ENCODE data around the gene PDX1. TPM values are rescaled to one million over a fixed set of nuclear protein-coding genes. Genes with fewer than 3 reads are reported as not detected.
"Not testable (repeated sequence)": the region's sequence is repeated elsewhere in the genome, so short reads cannot be mapped to it uniquely, and the experiment has no call there.

PDX1 gene
- polyA plus RNA-seq, 1 donor from 2014 or later = not detected

DNA sequence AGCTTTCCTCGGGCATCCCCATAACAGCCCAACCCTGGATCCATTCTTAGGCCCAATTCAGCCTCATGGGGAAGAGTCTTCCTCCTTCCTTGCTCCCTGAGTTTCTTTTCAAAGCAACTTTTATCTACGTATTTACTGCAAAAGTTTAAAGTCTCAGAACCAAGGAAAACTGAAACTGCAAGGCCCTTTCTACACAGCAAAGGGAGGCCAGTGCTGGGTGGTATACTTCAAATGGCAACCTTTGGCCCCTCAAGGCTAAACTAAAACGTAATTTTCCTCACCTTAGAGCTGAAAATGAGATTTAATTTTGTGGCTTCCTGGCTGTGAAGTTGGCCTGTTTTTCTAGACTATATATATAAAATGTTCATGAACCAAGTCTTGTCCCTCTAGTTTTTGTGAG, 43.7 kb downstream of the PDX1 start:
- Histone ChIP-seq H3K9me2 (ENCODE audit: insufficient read depth, low read length) (no peaks in the 10 kb centered on the region), H2AFZ (ENCODE audit: low read depth, low read length) (no peak overlapping the region), H3F3A (ENCODE audit: insufficient read depth, low read length, poor library complexity, severe bottlenecking) (no peaks in the 10 kb centered on the region), H4K20me1 (ENCODE audit: insufficient read depth) (no peaks in the 10 kb centered on the region), H3K36me3 (ENCODE audit: insufficient read depth, low read length) (no peaks in the 10 kb centered on the region), H3K9ac (ENCODE audit: low read length) (no peak overlapping the region), H3K4me3 (ENCODE audit: low read length) (no peak overlapping the region), H3K27ac (ENCODE audit: low read length) (no peak overlapping the region), H3K27me3 (ENCODE audit: insufficient read depth, low read depth, low read length) (peaks cover 100% of the 10 kb centered on the region), H3K79me2 (replicated peaks; ENCODE audit: insufficient read depth, low read length) (no peaks in the 10 kb centered on the region), H3K4me2 (ENCODE audit: low read length) (no peak overlapping the region), H3K9me3 (ENCODE audit: low read length) (no peaks in the 10 kb centered on the region)
- no peak for TF ChIP-seq TAF1 (IDR thresholded peaks at IDR 0.05; ENCODE audit: low read depth)
- TF ChIP-seq EP300 (conservative IDR thresholded peaks at IDR 0.05; ENCODE audit: poor library complexity, severe bottlenecking) = no peak
- TF ChIP-seq RAD21 (conservative IDR thresholded peaks at IDR 0.05) = no peak
- TF ChIP-seq, protein P1, sequence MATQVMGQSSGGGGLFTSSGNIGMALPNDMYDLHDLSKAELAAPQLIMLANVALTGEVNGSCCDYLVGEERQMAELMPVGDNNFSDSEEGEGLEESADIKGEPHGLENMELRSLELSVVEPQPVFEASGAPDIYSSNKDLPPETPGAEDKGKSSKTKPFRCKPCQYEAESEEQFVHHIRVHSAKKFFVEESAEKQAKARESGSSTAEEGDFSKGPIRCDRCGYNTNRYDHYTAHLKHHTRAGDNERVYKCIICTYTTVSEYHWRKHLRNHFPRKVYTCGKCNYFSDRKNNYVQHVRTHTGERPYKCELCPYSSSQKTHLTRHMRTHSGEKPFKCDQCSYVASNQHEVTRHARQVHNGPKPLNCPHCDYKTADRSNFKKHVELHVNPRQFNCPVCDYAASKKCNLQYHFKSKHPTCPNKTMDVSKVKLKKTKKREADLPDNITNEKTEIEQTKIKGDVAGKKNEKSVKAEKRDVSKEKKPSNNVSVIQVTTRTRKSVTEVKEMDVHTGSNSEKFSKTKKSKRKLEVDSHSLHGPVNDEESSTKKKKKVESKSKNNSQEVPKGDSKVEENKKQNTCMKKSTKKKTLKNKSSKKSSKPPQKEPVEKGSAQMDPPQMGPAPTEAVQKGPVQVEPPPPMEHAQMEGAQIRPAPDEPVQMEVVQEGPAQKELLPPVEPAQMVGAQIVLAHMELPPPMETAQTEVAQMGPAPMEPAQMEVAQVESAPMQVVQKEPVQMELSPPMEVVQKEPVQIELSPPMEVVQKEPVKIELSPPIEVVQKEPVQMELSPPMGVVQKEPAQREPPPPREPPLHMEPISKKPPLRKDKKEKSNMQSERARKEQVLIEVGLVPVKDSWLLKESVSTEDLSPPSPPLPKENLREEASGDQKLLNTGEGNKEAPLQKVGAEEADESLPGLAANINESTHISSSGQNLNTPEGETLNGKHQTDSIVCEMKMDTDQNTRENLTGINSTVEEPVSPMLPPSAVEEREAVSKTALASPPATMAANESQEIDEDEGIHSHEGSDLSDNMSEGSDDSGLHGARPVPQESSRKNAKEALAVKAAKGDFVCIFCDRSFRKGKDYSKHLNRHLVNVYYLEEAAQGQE (IDR thresholded peaks at IDR 0.05; ENCODE audit: borderline replicate concordance) = no peak
- TF ChIP-seq SMC3 (conservative IDR thresholded peaks at IDR 0.05; ENCODE audit: poor library complexity) = no peak

DNA sequence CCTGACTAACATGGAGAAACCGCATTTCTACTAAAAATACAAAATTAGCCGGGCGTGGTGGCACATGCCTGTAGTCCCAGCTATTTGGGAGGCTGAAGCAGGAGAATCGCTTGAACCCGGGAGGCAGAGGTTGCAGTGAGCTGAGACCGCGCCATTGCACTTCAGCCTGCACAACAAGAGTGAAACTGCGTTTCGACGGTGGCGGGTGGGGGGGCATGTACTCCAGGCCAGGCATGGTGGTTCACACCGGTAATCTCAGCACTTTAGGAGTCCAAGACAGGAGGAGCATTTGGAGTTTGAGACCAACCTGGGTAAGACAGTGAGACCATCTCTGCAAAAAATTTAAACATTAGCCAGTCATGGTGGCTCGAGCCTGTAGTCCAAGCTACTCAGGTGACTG, 44.4 kb downstream of the PDX1 start:
- H3K27ac ChIP-seq (ENCODE audit: low read length); H3K9me2 ChIP-seq (ENCODE audit: insufficient read depth, low read length); H3K4me3 ChIP-seq (ENCODE audit: low read length); H3K79me2 ChIP-seq (replicated peaks; ENCODE audit: insufficient read depth, low read length); H3K9ac ChIP-seq (ENCODE audit: low read length); H3K9me3 ChIP-seq (ENCODE audit: low read length); H4K20me1 ChIP-seq (ENCODE audit: insufficient read depth); H3F3A ChIP-seq (ENCODE audit: insufficient read depth, low read length, poor library complexity, severe bottlenecking); H3K4me2 ChIP-seq (ENCODE audit: low read length); H3K36me3 ChIP-seq (ENCODE audit: insufficient read depth, low read length); H2AFZ ChIP-seq (ENCODE audit: low read depth, low read length): not testable (repeated sequence)
- peaks cover 100% of the 10 kb centered on the region for H3K27me3 ChIP-seq (ENCODE audit: insufficient read depth, low read depth, low read length)

DNA sequence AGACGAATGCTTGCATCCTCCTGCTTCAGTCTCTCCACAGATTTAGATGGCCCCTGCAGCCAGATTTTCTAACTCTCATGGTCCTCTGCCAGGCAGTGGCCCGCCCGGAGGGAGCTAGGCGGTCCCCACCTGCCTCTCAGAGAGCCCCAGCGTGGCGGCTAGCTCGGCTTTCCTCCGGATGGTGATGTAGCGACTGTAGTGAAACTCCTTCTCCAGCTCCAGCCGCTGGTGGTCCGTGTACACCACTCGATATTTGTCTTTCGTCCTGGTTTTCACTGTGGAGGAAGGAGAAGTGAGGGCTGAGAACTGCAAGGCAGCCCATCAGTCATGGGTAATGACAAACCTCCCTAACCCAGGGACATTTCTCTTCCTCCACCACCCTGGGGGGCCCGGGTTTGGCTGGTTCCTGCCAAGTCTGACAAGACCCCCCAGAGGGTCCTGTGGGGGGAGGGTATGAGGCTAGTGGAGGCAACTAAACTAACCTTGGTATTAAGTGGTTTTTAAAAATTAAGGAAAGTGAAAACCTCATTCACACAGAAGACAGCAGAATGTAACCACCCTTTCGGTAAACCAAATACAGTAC, 45.0 kb downstream of the PDX1 start:
- Histone ChIP-seq H3K27ac (ENCODE audit: low read length) (no peak overlapping the region), H2AFZ (ENCODE audit: low read depth, low read length) (no peak overlapping the region), H3K9ac (ENCODE audit: low read length) (no peak overlapping the region), H3F3A (ENCODE audit: insufficient read depth, low read length, poor library complexity, severe bottlenecking) (no peaks in the 10 kb centered on the region), H3K4me3 (ENCODE audit: low read length) (no peak overlapping the region), H3K36me3 (ENCODE audit: insufficient read depth, low read length) (no peaks in the 10 kb centered on the region), H3K9me3 (ENCODE audit: low read length) (no peaks in the 10 kb centered on the region), H3K4me2 (ENCODE audit: low read length) (no peak overlapping the region), H3K9me2 (ENCODE audit: insufficient read depth, low read length) (no peaks in the 10 kb centered on the region), H4K20me1 (ENCODE audit: insufficient read depth) (no peaks in the 10 kb centered on the region), H3K27me3 (ENCODE audit: insufficient read depth, low read depth, low read length) (peaks cover 100% of the 10 kb centered on the region), H3K79me2 (replicated peaks; ENCODE audit: insufficient read depth, low read length) (no peaks in the 10 kb centered on the region)
- TF ChIP-seq EZH2 (IDR thresholded peaks at IDR 0.05; ENCODE audit: borderline replicate concordance, insufficient read depth, low read length, poor library complexity, severe bottlenecking) = no peak
- no peak for TF ChIP-seq POLR2AphosphoS5 (IDR thresholded peaks at IDR 0.05)
- no peak for TF ChIP-seq TAF1 (IDR thresholded peaks at IDR 0.05; ENCODE audit: low read depth)
- no peak for TF ChIP-seq RAD21 (conservative IDR thresholded peaks at IDR 0.05)
- TF ChIP-seq, protein P2, sequence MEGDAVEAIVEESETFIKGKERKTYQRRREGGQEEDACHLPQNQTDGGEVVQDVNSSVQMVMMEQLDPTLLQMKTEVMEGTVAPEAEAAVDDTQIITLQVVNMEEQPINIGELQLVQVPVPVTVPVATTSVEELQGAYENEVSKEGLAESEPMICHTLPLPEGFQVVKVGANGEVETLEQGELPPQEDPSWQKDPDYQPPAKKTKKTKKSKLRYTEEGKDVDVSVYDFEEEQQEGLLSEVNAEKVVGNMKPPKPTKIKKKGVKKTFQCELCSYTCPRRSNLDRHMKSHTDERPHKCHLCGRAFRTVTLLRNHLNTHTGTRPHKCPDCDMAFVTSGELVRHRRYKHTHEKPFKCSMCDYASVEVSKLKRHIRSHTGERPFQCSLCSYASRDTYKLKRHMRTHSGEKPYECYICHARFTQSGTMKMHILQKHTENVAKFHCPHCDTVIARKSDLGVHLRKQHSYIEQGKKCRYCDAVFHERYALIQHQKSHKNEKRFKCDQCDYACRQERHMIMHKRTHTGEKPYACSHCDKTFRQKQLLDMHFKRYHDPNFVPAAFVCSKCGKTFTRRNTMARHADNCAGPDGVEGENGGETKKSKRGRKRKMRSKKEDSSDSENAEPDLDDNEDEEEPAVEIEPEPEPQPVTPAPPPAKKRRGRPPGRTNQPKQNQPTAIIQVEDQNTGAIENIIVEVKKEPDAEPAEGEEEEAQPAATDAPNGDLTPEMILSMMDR (IDR thresholded peaks at IDR 0.05; ENCODE audit: poor library complexity, severe bottlenecking) = no peak
- TF ChIP-seq, protein P1 (IDR thresholded peaks at IDR 0.05; ENCODE audit: borderline replicate concordance) = no peak
- TF ChIP-seq SMC3 (conservative IDR thresholded peaks at IDR 0.05; ENCODE audit: poor library complexity) = no peak
- TF ChIP-seq MXI1 (conservative IDR thresholded peaks at IDR 0.05; ENCODE audit: poor library complexity, severe bottlenecking) = no peak
- TF ChIP-seq EP300 (conservative IDR thresholded peaks at IDR 0.05; ENCODE audit: poor library complexity, severe bottlenecking) = no peak
